T-helper 2 cell treated with Interferon-gamma antibody and Interleukin-4, amounts not matched to agents 100 ng/mL and 5 ng/mL, for 36 hours (primary cell): ENCODE results near the gene ABAT. TPM values are rescaled to one million over a fixed set of nuclear protein-coding genes. Genes with fewer than 3 reads are reported as not detected.
"Not testable (repeated sequence)": the region's sequence is repeated elsewhere in the genome, so short reads cannot be mapped to it uniquely, and the experiment has no call there.

ENCODE experiments used
- intact Hi-C: fragments of 100-400 bp; cut with micrococcal nuclease; formaldehyde crosslinking; loops from one replicate; pipeline ENCODE4 v1.15.1; 2023
- total RNA-seq: library from RNA; stranded (reverse); gene quantifications from 2 replicates; pipeline ENCODE4 v1.2.3, GENCODE V29; 2022

The ABAT gene
- total RNA-seq, 1 donor from 2014 or later = 9.4 TPM

GRCh38 chr16:8678068-8678927, 3.9 kb downstream of the ABAT start:
- intact Hi-C loops = no loop called here

DNA sequence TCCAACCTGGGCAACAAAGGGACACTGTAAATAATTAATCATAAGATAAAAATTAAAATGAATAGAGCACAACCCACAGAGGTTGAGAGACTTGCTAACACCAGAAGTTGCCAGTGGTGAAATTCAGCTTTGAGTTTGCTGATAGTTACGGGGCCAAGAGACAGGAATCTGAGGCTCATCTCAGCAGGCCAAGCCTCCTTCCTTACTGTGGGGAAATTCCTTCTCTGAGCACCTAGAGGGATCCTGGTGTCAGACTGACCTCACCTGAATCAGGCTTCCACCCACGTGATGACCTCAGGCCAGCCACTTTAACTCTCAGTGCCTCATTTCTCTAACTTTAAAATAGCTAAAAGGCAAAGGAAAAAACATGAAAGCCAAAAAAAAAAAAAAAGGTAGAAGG, 4.7 kb downstream of the ABAT start:
- intact Hi-C loops = no loop called here

GRCh38 chr16:8682551-8683259, 8.3 kb downstream of the ABAT start:
- intact Hi-C loops = no loop called here

GRCh38 chr16:8683640-8684039, 9.2 kb downstream of the ABAT start:
- intact Hi-C loops = no loop called here

DNA sequence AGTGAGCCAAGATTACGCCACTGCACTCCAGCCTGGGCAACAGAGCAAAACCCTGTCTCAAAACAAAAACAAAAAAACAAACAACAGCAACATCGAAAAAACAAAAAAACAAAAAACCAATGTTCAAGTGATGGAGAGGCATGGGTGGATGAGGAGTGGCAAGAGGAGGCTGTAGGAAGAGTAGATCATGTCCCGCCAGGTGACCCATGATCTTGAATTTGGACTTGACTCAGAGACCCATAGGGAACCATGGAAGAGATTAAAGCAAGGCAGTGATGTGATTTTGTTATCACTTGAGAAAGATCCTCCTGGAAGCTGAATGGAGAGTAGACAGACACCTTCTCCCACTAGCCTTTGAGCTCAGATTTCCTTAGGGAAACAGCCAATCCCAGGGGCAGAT, 11.2 kb downstream of the ABAT start:
- intact Hi-C loops = no loop called here

DNA sequence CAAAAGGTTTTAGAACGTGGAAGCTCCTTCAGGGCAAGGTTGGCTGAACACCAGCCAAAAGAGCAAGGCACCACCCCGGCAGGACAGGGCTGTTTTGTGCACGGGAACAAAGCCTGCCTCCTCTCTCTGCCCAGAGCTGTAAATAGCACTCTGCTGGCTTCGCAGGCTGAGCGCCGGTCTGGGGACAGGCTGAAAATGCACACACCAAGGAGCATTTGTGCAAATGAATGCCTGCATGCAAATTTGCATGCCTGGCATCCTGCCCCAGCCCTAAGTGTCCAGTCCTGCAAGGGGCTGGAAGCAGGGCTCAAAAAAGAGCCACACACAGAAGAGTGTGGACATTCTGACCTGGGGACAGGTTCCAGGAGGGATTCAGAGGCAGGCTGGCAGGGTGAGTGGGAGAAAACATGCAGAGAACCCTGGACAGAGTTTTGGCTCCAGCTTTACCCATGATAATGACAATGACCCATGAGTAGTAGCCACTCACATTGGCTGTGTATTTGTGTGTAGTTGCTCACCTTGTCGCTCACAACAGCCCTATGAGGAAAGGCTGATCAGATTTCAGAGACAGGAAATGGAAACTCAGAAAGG, 11.7 kb downstream of the ABAT start:
- intact Hi-C loops = no loop called here

GRCh38 chr16:8686879-8687278, 12.5 kb downstream of the ABAT start:
- intact Hi-C loops = no loop called here

GRCh38 chr16:8689686-8690085, 15.3 kb downstream of the ABAT start:
- intact Hi-C loops = no loop called here

DNA sequence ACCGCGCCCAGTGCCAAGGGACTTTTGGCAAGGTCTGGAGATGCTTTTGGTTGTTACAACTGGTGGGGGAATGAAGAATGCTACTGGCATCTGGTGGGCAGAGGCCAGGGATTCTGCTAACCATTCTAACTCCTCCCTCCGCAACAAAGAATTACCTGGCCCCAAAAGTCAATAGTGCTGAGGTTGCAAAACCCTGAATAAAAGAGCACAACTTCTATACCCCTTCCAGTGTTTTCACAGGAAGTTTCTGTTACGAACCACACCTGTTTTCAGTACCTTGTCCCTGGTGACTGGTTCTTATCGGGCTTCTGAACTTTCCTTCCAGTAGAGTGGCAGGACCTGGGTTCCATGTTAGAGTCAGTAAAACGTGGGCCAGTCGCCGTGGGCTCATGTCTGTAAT, 17.3 kb downstream of the ABAT start:
- intact Hi-C loops = no loop called here

GRCh38 chr16:8694795-8695728, 20.6 kb downstream of the ABAT start:
- intact Hi-C loops = no loop called here

DNA sequence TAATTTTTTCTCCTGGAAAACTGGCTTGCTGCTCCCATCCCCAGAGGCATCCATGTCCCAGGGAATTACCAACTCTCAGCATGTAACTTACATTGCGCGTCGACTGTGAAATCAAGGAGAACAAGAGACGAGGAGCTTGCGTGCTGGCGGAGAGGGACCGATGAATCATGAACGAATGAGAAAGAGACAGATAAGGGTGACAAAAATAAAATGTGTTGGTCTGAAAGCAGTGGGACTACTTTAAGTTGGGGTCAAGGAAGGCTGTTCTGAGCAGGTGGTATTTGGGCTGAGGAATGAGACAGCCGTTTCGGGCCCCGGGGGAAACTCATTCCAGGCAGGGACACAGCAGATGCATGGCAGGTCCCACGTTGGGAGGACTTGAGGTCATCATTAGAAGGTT, 22.5 kb downstream of the ABAT start:
- intact Hi-C loops = no loop called here

GRCh38 chr16:8697965-8698364, 23.5 kb downstream of the ABAT start:
- intact Hi-C loops = no loop called here

DNA sequence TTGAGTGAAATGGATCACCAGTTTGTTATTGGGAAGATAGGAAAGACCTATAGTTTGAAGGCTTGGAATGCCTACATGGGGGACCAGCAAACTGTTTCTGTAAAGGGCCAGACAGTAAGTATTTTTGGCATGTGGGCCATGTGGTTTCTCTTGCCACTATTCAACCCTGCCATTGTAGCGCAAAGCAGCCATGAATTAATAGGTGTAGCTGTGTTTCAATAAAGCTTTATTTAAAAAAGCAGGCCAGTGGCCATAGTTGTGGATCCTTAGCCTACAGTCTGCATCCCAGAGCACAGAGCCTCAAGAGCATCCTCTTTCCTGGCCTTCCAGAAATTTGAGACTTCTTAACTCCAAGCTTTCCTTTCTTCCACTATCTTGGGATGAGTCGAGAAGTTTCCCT, 29.3 kb downstream of the ABAT start:
- intact Hi-C loops = no loop called here

DNA sequence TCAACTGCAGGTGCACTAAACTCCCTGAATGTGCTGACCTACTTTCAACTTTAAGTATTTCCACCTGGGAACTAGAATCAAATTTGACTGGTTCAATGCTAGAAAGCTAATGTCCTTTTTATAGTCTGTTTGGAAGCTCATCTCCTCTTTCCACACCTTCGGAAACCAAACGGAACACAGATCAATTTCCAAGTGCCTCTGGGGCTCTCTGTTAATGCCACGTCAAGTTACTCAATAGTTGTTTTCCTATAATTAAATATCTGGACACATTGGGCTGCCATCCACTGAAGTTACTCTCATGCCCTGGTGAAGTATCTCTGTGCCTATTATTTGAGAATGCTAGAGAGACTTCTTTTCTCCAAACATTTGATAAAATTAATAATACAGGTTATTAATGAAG, 29.7 kb downstream of the ABAT start:
- intact Hi-C loops = no loop called here

DNA sequence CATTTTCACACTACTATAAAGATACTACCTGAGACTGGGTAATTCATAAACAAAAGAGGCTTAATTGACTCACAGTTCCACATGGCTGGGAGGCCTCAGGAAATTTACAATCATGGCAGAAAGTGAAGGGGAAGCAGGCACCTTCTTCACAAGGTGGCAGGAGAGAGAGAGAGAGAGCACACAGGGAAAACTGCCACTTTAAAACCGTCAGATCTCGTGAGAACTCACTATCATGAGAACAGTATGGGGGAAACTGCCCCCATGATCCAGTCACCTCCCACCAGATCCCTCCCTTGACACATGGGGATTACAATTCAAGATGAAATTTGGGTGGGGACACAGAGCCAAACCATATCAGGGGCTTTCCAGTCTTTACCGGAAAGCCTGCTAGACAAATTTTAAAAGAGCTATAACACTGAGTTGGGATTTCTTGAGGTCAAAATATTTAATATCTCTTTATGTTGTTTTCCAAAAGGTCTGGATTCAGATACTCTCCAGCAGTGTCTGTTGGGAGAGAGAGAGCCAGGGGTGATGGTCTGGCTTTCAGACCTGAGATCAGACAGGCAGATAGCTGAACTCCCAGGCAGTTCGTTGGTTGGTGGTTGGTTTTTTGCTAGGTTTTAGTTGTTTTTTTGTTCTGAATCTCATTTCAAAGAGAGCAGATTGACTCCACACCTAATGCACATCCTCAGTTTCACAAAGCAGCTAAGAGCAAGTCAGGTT, 30.8 kb downstream of the ABAT start:
- intact Hi-C loops = not testable (repeated sequence)

GRCh38 chr16:8708536-8708935, 34.1 kb downstream of the ABAT start:
- intact Hi-C loops = no loop called here

DNA sequence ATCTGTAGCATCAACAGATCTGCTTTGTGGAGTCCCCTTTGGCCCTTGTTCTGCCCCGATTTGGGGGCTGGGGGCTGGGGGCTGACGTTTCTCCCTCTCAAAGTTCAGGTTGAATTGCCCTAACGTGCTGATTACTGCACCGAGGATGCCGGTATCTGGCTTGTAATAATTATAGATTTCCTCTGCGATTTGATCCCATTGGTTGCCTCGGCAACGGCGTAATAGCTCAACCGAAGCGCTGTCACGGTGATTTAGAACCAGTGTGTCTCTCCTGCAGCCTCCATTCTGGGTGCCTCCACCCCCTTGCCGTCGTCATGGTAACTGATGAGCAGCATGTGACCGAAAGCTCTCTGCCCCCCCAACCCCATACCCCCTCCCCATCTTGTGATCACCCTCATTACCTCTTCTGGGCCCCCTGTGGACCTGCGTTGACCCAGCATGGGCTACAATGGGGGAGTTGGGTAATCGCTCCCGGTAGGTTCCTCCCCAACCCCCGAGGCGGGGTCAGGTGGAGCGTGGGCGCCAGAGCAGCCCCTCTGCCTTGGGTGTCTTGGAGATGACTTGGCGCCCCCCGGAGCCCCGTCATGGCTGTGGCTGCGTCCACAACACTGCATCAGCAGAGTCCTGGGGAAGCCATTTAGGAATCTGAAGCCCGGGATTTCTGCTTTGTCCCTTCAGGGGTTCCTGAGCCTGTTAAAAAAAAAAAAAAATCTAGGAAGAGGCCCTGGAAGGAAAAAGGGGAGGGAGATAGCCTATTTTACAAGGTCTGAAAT, 38.4 kb downstream of the ABAT start:
- intact Hi-C loops = no loop called here

- intact Hi-C loops = no loop called here
These were observed 39.3 kb downstream of the ABAT start for GRCh38 chr16:8713635-8714172.

GRCh38 chr16:8714174-8714573, 39.8 kb downstream of the ABAT start:
- intact Hi-C loops = no loop called here

DNA sequence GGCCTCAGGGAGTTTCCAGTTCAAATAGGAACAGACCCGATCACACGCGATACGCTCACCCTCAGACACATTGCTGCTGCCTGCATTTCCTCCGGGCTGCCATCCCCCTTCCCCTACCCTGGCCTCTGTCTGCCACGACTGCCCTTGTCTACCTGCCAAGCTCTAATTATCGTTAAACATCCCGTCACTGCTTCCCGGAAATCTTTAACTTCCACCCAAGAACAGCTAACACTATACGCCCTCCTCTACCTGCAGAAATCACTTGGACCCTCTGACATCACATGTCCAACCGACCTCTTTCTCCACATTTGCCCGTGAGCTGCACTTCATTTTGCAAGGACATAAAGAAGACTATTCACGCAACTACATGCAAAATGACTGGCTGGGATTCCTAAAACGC, 40.4 kb downstream of the ABAT start:
- intact Hi-C loops = no loop called here
